Measurements from ENCODE around the gene TUBB6. TPM values are rescaled to one million over a fixed set of nuclear protein-coding genes. Genes with fewer than 3 reads are reported as not detected.

Gene TUBB6
- total and polyA plus RNA-seq, 2 of the 13 experiments (the other 11 are each of a cell fraction or from before 2014, with no cell fraction given) = 9.9 to 28.6 TPM

- H3K4me1 ChIP-seq (ENCODE audit: insufficient read depth, low read length) = peaks cover 38% of the 10 kb centered on the region
- ATAC-seq (peak; percentile 62), FAIRE-seq (no peak), DNase-seq (ENCODE audit: low spot score) (peak; percentile 29)
- no peaks in the 10 kb centered on the region for H4K20me1 ChIP-seq (ENCODE audit: insufficient read depth, low read length)
- POLR2A ChIA-PET = interaction anchor here (3.1 kb wide), 1 partner anchor 30 kb away, joined by 7 read pairs; no protein-coding TSS in a partner anchor
- peak overlapping the region; percentile 88 for H3K4me2 ChIP-seq (ENCODE audit: low read depth, low read length)
- 0 out of 5 replicates have a peak, but pooled peaks cover 0 to 5% of the 10 kb centered on the region in 2 experiments for H3K36me3 ChIP-seq (replicated peaks in 1 of 2; ENCODE audit: control insufficient read depth in 1 of 2, insufficient read depth in 2 of 2, low read length in 2 of 2)
- no peak overlapping the region for H3K27ac ChIP-seq (ENCODE audit: extremely low read length, insufficient read depth, low read length)
- BruUV-seq (replicated peaks) = no TSS peak
- H3K79me2 ChIP-seq (ENCODE audit: insufficient read depth, low read length) = no peaks in the 10 kb centered on the region
- peaks cover 6 to 43% of the 10 kb centered on the region in 2 experiments for H3K27me3 ChIP-seq (ENCODE audit: control insufficient read depth in 1 of 2, insufficient read depth in 2 of 2, low read length in 2 of 2)
- peak overlapping the region; percentile 54 for H3K9ac ChIP-seq (ENCODE audit: insufficient read depth, low read depth, low read length)
- no peaks in the 10 kb centered on the region for H3K9me3 ChIP-seq (ENCODE audit: low read length)
- CTCF ChIA-PET (ENCODE audit: low intra/inter-chr PET ratio, low total read pairs) = interaction anchor here (1.5 kb wide), 1 partner anchor 37 kb away, joined by 5 read pairs; no protein-coding TSS in a partner anchor
- H2AFZ ChIP-seq (ENCODE audit: low read length) = no peak overlapping the region
- in situ Hi-C loops (cut with HindIII; ENCODE audit: extremely low pct_ligation_motif_present, low pct_unique_long_range_greater_than_20kb) (no loop called here), intact Hi-C loops (cut with micrococcal nuclease; ENCODE audit: unreplicated experiment) (loop anchor here (5.0 kb wide), 1 partner anchor 36 kb away; no protein-coding TSS in a partner anchor)
- 0% methylated on average over 13 of the region's 81 CpGs for WGBS (ENCODE audit: low lambda C conversion rate)
- H3K4me3 ChIP-seq (replicated peaks in 1 of 3; ENCODE audit: insufficient read depth in 1 of 3, low read depth in 2 of 3, low read length in 3 of 3) = peak overlapping the region; percentile 69 to 75 (median 70)
- TF ChIP-seq ZNF704 (CRISPR knock-in tag; IDR thresholded peaks at IDR 0.05; ENCODE audit: borderline replicate concordance) (no peak), ZMYM4 (CRISPR knock-in tag; IDR thresholded peaks at IDR 0.05) (no peak), ZNF557 (CRISPR knock-in tag; IDR thresholded peaks at IDR 0.05) (no peak), ZFP62 (CRISPR knock-in tag; IDR thresholded peaks at IDR 0.05) (no peak), BHLHE40 (IDR thresholded peaks at IDR 0.05; ENCODE audit: low read length) (no peak), ZNF800 (CRISPR knock-in tag; IDR thresholded peaks at IDR 0.05) (peak; percentile 32; the same call in 1 of the 2 replicates), MATR3 (CRISPR knock-in tag; IDR thresholded peaks at IDR 0.05) (no peak), AKAP8 (CRISPR knock-in tag; IDR thresholded peaks at IDR 0.05) (no peak), ZFP37 (CRISPR knock-in tag; IDR thresholded peaks at IDR 0.05; ENCODE audit: borderline replicate concordance) (no peak), RERE (CRISPR knock-in tag; IDR thresholded peaks at IDR 0.05; ENCODE audit: low read depth) (no peak), ISL2 (CRISPR knock-in tag; IDR thresholded peaks at IDR 0.05) (no peak), RBM22 (optimal IDR thresholded peaks at IDR 0.05; ENCODE audit: low read length) (no peak), HNF4G (IDR thresholded peaks at IDR 0.05; ENCODE audit: borderline replicate concordance, low read depth, low read length) (no peak), HNF4G (CRISPR knock-in tag; IDR thresholded peaks at IDR 0.05; ENCODE audit: borderline replicate concordance, low read depth) (no peak), HMGA1 (CRISPR knock-in tag; conservative IDR thresholded peaks at IDR 0.05) (no peak), ZNF10 (CRISPR knock-in tag; IDR thresholded peaks at IDR 0.05; ENCODE audit: borderline replicate concordance, low read depth) (no peak), FOSL2 (CRISPR knock-in tag; IDR thresholded peaks at IDR 0.05) (peak; percentile 94)
Measured at GRCh38 chr18:12308386-12309100, 502 bp downstream of the TUBB6 start.

All from HepG2 (cell line).